Fibroblast of the aortic adventitia (primary cell): ENCODE results near the gene IMP4. TPM values are rescaled to one million over a fixed set of nuclear protein-coding genes. Genes with fewer than 3 reads are reported as not detected.

Experiments
- DNase-seq: peaks from one replicate; pipeline ENCODE4 v3.0.0-alpha.2; 2010; ENCODE audit warnings: low read depth
- H3K4me3 ChIP-seq: 2 replicates; pipeline ENCODE4 v1.5.1; 2011; ENCODE audit warnings: low read depth, mild to moderate bottlenecking, control low read depth, low read length, moderate library complexity
- total RNA-seq: library from RNA; depleted of rRNA; stranded (reverse); fragments of >200 nt; gene quantifications from 2 replicates; pipeline ENCODE4 v1.2.3, GENCODE V29; 2012; ENCODE audit warnings: low replicate concordance
- TF ChIP-seq, protein P1 (sequence below): IDR thresholded peaks from 2 replicates; pipeline ENCODE4 v1.5.1; 2011; ENCODE audit warnings: mild to moderate bottlenecking, low read length, control low read depth, inconsistent platforms; ENCODE audit not compliant: insufficient read depth

Gene IMP4, protein sequence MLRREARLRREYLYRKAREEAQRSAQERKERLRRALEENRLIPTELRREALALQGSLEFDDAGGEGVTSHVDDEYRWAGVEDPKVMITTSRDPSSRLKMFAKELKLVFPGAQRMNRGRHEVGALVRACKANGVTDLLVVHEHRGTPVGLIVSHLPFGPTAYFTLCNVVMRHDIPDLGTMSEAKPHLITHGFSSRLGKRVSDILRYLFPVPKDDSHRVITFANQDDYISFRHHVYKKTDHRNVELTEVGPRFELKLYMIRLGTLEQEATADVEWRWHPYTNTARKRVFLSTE
- total RNA-seq: 59.0 and 66.1 TPM in 2 replicates

DNA sequence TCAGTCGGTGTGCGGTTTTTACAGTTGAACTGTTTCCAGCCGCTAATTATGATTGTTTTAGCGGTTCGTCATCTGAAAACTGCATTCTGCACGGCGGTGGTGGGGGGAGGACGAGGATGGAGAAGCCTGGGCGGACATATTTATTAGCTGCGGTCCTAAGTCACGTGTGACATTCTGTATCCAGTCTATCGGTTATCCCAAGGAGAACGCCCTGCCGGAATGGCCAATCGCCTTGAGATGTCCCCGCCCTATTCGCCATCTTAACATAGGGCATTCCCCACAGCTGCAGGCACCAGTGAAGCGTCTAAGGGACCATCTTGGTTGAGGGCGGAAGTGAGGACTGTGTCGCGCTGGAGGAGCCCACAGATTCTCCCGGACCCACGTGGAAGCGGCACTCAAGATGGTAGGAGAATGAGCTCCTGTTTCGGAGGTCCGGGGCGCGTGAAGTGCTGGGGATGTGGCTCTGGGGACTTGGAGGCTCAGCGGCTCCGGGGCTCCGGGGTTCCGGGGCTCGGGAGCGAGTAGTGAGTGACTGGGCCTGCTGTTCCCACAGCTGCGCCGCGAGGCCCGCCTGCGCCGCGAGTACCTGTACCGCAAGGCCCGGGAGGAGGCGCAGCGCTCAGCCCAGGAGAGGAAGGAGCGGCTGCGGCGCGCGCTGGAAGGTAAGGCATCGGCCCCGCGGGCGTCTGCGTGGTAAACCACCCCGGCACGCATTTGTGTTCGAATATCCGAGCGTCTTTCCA lies at the start of gene IMP4:
Gene IMP4, plus strand, starts transcription at position 365 of the 743 bp plus-strand sequence. Its CDS starts 36 bp downstream, at position 401.
- TF ChIP-seq, protein P1, sequence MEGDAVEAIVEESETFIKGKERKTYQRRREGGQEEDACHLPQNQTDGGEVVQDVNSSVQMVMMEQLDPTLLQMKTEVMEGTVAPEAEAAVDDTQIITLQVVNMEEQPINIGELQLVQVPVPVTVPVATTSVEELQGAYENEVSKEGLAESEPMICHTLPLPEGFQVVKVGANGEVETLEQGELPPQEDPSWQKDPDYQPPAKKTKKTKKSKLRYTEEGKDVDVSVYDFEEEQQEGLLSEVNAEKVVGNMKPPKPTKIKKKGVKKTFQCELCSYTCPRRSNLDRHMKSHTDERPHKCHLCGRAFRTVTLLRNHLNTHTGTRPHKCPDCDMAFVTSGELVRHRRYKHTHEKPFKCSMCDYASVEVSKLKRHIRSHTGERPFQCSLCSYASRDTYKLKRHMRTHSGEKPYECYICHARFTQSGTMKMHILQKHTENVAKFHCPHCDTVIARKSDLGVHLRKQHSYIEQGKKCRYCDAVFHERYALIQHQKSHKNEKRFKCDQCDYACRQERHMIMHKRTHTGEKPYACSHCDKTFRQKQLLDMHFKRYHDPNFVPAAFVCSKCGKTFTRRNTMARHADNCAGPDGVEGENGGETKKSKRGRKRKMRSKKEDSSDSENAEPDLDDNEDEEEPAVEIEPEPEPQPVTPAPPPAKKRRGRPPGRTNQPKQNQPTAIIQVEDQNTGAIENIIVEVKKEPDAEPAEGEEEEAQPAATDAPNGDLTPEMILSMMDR: peak; percentile 31
- DNase-seq: peak; percentile 99
- peak within 1 kb of the TSS; percentile 93 for H3K4me3 ChIP-seq

DNA sequence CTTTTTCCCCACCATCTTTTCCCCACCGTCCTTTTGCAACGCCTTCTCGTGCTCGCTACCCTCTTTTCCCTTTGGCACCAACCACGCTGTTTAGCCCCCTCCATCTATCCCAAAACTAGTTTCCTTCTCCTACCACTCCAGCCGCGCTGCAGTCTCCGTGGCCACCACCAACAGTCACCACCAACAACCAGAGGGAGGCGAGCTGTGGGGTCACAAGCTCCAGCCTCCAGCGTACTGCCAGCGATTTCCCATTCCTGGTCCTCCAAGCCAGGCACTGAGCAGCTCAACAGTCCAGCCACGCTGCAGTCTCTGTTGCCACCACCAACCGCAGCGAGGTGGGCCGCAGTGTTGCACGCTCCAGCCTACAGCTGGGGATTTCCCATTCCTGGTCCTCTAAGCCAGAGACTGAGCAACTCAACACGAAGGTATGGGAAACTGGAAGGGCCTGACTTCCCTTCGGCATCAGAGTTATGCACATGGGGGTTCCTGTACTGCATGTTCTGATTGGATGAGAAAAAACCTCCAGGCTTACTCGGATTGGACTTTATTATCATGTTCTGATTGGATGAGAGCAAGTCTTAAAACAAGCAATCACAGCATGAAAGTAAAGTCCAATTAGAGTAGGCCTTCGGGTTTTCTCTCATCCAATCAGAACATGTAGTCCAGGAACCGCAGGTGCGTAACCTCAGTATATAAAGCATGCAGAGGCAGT lies 42.3 kb upstream of the IMP4 start:
- TF ChIP-seq, protein P1: no peak
- no peak for DNase-seq
- H3K4me3 ChIP-seq: no peak overlapping the region

DNA sequence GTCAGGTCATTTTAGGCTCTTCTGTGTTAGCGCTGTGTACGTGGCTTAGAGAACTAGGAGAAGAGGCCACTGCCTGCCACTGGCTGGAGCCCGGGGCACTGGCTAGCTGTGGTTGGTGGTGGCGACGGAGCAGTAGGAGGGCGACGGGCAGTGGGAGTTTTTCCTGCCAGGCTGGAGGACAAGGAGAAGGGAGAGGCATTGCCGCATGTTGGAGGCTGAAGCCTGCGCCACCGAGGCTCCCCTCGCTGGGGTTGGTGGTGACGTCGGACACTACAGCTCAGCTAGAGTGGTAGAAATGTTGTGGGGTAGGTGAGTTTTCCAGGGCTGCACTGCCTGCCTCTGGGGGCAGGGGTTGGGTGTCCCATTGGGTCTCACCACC lies 41.7 kb upstream of the IMP4 start:
- DNase-seq: no peak
- TF ChIP-seq, protein P1: no peak
- H3K4me3 ChIP-seq: no peak overlapping the region

DNA sequence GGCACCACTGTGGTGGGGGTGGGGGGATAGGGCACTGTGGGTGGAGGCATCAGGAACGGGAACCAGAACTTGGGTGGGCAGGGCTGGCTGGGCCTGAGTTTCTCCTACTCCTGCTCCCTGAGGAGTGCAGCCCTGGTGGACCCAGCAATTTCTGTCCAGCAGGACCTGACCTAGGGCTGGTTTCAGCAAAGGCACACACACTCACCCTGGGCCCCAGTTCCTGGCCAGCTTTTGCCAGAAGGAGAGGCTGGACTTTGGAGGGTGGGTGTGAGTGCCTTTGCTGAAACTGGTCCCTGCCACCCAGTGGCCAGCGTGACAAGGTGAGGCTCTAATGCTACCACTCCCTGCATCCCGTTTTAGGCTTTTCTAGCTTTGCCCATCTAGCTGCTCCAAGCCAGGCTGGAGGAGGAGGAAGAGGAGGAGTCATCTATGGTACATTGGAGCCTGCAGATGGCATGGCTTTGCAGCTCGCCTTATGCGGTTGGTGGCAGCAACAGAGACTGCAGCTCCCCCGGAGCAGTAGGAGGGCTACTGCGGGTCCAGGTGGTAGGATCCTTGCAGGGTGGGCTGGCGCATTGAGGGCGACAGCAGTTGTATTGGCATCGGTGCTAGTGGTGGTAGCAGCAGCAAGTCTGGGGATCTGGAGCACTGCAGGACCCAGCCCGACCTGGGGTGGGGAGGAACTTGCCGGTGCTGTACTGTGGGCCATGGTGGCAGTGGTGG lies 40.4 kb upstream of the IMP4 start:
- TF ChIP-seq, protein P1: no peak
- no peak overlapping the region for H3K4me3 ChIP-seq
- DNase-seq: no peak

DNA sequence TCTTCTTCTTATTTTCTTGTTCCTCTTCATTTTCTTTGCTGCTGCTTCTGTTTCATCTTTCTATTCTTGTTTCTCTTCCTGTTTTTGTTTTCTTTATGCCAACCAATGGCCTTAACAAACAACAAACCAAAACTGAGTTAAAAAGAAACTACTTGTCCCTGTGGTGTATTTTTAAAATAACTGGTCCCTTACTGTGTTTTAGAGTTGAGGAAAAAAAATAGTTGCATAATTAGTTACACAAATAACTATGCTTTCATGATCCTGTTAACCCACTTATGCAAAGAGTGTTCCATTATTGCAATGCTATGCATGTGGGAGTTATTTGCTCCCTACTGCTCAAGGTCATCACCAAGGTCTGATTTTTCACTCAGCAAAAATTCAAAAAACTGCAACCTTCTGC lies 39.5 kb upstream of the IMP4 start:
- no peak overlapping the region for H3K4me3 ChIP-seq
- TF ChIP-seq, protein P1: no peak
- DNase-seq: no peak

DNA sequence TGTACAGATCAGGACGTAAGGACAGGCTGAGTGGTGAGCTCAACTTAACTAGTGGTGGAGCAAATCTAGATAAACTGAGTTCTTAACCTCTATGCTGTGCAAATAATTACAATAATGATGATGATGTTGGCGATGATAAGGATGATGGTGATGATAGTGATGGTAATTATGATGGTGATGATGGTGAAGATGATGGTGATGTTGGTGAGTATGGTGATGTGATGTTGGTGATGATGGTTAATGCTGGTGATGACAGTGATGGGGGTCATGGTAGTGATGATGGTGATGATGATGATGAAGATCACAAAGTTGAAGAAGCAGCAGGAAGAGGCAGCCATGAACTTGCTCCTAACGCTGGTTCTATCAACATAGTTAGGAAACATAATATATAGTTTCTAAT lies 38.0 kb upstream of the IMP4 start:
- no peak for DNase-seq
- H3K4me3 ChIP-seq: no peak overlapping the region

More for the DNA sequence above, 38.0 kb upstream of the IMP4 start:
- TF ChIP-seq, protein P1: no peak
